Neural cell (in vitro differentiated cells): ENCODE data around the gene FOXP4.

Source experiments
- CTCF ChIP-seq: fragments of 450-650 bp; IDR thresholded peaks from 2 replicates; pipeline ENCODE4 v1.5.1; 2014; ENCODE audit warnings: antibody characterized with exemption, mild to moderate bottlenecking, moderate library complexity; ENCODE audit not compliant: poor library complexity, severe bottlenecking
- EP300 ChIP-seq: fragments of 450-650 bp; conservative IDR thresholded peaks from 2 replicates; pipeline ENCODE4 v1.6.1; 2014; ENCODE audit warnings: antibody characterized with exemption, mild to moderate bottlenecking, moderate library complexity; ENCODE audit not compliant: poor library complexity, severe bottlenecking
- EZH2 ChIP-seq: fragments of 200-600, 300-800 bp; shearing (Covaris generic), sonication (generic); IDR thresholded peaks from 2 replicates; pipeline ENCODE4 v1.6.1; 2014; ENCODE audit warnings: antibody characterized with exemption, low read length, borderline replicate concordance, mild to moderate bottlenecking; ENCODE audit not compliant: insufficient read depth, poor library complexity, severe bottlenecking
- MXI1 ChIP-seq: fragments of 450-650 bp; conservative IDR thresholded peaks from 2 replicates; pipeline ENCODE4 v1.6.1; 2014; ENCODE audit warnings: antibody characterized with exemption, mild to moderate bottlenecking; ENCODE audit not compliant: poor library complexity, severe bottlenecking
- POLR2AphosphoS5 ChIP-seq: IDR thresholded peaks from 2 replicates; pipeline ENCODE4 v1.6.1; 2012
- RAD21 ChIP-seq: fragments of 450-650 bp; conservative IDR thresholded peaks from 2 replicates; pipeline ENCODE4 v1.6.1; 2014; ENCODE audit warnings: antibody characterized with exemption, mild to moderate bottlenecking, moderate library complexity
- REST ChIP-seq: IDR thresholded peaks from 2 replicates; pipeline ENCODE4 v1.6.1; 2012; ENCODE audit warnings: borderline replicate concordance
- TAF1 ChIP-seq: IDR thresholded peaks from 2 replicates; pipeline ENCODE4 v1.6.1; 2012; ENCODE audit warnings: low read depth

- TF ChIP-seq EP300 (no peak), CTCF (no peak), POLR2AphosphoS5 (no peak), REST (no peak), EZH2 (no peak), RAD21 (no peak), TAF1 (no peak), MXI1 (no peak)
Measured at GRCh38 chr6:41585605-41586004, 39.4 kb downstream of the FOXP4 start.
